ENCODE results near the gene LAG3. TPM values are rescaled to one million over a fixed set of nuclear protein-coding genes. Genes with fewer than 3 reads are reported as not detected.

LAG3 gene
- total RNA-seq, 1 experiment from 2014 or later, result 2.6 TPM

DNA sequence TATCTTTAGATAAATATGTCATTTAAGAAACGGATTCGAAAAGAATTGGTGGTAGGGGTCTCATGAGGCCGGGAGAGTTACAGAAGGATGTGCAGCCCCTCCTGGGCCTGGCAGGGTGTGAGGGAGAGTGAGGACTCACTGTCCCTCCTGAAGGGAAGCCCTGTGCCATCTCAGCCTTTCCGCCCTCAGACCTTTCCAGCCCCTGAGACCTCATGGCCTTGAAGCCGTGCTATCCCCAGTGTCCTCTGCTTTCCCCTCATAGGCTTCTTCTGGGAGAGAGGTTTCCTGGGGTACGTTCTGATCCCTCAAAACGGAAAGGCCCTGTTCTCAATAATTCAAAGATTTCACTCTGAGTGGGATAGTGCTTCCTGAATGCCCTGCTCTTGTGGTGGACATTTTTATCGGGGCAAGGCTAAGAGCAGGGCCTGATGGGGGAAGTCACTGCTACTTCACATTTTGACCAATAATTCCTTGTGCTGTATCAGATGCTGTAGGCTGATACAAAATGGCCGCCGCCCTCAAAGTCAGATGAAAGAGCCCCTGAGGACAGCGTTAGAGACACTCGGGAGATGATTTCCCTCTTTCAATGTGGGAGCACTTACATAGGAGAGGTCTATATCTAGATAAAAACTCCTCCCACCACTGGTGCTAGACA, 18.3 kb downstream of the LAG3 start (continued):
- TF ChIP-seq, protein P1, sequence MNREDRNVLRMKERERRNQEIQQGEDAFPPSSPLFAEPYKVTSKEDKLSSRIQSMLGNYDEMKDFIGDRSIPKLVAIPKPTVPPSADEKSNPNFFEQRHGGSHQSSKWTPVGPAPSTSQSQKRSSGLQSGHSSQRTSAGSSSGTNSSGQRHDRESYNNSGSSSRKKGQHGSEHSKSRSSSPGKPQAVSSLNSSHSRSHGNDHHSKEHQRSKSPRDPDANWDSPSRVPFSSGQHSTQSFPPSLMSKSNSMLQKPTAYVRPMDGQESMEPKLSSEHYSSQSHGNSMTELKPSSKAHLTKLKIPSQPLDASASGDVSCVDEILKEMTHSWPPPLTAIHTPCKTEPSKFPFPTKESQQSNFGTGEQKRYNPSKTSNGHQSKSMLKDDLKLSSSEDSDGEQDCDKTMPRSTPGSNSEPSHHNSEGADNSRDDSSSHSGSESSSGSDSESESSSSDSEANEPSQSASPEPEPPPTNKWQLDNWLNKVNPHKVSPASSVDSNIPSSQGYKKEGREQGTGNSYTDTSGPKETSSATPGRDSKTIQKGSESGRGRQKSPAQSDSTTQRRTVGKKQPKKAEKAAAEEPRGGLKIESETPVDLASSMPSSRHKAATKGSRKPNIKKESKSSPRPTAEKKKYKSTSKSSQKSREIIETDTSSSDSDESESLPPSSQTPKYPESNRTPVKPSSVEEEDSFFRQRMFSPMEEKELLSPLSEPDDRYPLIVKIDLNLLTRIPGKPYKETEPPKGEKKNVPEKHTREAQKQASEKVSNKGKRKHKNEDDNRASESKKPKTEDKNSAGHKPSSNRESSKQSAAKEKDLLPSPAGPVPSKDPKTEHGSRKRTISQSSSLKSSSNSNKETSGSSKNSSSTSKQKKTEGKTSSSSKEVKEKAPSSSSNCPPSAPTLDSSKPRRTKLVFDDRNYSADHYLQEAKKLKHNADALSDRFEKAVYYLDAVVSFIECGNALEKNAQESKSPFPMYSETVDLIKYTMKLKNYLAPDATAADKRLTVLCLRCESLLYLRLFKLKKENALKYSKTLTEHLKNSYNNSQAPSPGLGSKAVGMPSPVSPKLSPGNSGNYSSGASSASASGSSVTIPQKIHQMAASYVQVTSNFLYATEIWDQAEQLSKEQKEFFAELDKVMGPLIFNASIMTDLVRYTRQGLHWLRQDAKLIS (CRISPR knock-in tag; IDR thresholded peaks at IDR 0.05; ENCODE audit: borderline replicate concordance), result no peak
- TF ChIP-seq, protein P2, sequence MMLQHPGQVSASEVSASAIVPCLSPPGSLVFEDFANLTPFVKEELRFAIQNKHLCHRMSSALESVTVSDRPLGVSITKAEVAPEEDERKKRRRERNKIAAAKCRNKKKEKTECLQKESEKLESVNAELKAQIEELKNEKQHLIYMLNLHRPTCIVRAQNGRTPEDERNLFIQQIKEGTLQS (CRISPR knock-in tag; conservative IDR thresholded peaks at IDR 0.05), result no peak
- TF ChIP-seq, protein P3, sequence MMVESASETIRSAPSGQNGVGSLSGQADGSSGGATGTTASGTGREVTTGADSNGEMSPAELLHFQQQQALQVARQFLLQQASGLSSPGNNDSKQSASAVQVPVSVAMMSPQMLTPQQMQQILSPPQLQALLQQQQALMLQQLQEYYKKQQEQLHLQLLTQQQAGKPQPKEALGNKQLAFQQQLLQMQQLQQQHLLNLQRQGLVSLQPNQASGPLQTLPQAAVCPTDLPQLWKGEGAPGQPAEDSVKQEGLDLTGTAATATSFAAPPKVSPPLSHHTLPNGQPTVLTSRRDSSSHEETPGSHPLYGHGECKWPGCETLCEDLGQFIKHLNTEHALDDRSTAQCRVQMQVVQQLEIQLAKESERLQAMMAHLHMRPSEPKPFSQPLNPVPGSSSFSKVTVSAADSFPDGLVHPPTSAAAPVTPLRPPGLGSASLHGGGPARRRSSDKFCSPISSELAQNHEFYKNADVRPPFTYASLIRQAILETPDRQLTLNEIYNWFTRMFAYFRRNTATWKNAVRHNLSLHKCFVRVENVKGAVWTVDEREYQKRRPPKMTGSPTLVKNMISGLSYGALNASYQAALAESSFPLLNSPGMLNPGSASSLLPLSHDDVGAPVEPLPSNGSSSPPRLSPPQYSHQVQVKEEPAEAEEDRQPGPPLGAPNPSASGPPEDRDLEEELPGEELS (CRISPR knock-in tag; IDR thresholded peaks at IDR 0.05), result no peak
- TF ChIP-seq, protein P4, sequence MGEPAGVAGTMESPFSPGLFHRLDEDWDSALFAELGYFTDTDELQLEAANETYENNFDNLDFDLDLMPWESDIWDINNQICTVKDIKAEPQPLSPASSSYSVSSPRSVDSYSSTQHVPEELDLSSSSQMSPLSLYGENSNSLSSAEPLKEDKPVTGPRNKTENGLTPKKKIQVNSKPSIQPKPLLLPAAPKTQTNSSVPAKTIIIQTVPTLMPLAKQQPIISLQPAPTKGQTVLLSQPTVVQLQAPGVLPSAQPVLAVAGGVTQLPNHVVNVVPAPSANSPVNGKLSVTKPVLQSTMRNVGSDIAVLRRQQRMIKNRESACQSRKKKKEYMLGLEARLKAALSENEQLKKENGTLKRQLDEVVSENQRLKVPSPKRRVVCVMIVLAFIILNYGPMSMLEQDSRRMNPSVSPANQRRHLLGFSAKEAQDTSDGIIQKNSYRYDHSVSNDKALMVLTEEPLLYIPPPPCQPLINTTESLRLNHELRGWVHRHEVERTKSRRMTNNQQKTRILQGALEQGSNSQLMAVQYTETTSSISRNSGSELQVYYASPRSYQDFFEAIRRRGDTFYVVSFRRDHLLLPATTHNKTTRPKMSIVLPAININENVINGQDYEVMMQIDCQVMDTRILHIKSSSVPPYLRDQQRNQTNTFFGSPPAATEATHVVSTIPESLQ (CRISPR knock-in tag; IDR thresholded peaks at IDR 0.05), result no peak

DNA sequence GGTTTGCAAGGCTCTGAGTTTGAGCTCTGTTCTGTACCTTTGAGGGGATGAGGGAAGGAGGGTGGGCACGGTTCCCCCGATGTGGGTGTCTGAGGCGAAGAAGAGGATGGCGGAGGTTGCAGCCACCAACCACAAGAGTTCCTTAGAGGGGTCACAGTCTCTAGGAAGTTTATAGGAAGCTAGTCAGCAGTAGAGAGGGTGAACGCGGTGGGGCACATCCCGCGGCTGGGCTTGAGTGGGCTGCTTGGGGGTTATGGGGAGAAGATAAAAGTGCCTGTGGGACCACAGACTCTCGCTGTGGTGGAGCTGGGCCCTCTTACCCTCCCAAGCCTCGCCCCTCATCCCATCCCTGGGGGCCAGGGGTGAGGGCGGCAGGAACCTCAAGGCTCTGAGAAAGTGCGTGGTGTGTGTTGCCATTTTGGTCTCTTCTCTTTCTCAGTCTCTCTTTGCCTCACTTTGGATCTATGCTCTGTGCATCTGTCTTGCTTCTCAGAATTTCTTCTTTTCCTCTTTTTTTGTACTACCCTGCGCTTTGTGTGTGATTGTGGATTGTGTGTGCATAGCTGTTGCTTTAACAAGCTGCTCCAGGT, 19.7 kb downstream of the LAG3 start:
- ChIA-PET CTCF (interaction anchor here (1.1 to 1.3 kb wide), 2 partner anchors 44 to 172 kb away, joined by 4 read pairs; no protein-coding TSS in a partner anchor), POLR2A (interaction anchor here (0.6 kb wide), 1 partner anchor 9 kb away, joined by 4 read pairs; no protein-coding TSS in a partner anchor)
- Mint-ChIP-seq H3K4me3 (no peak overlapping the region), H3K36me3 (no peaks in the 10 kb centered on the region), H3K4me1 (peaks cover 19% of the 10 kb centered on the region), H3K27me3 (ENCODE audit: low read depth) (peaks cover 25% of the 10 kb centered on the region), H3K27ac (no peak overlapping the region), H3K9me3 (no peaks in the 10 kb centered on the region)
- ATAC-seq (no peak), DNase-seq (ENCODE audit: low spot score) (no peak)
- TF ChIP-seq ZNF416 (CRISPR knock-in tag; IDR thresholded peaks at IDR 0.05) (no peak), NR1H2 (CRISPR knock-in tag; IDR thresholded peaks at IDR 0.05) (no peak), ATF1 (CRISPR knock-in tag; IDR thresholded peaks at IDR 0.05) (no peak), RORB (CRISPR knock-in tag; IDR thresholded peaks at IDR 0.05) (no peak), CREB1 (CRISPR knock-in tag; IDR thresholded peaks at IDR 0.05) (no peak), SP1 (CRISPR knock-in tag; conservative IDR thresholded peaks at IDR 0.05) (no peak), ZNF232 (CRISPR knock-in tag; IDR thresholded peaks at IDR 0.05) (no peak)
- TF ChIP-seq, protein P5, sequence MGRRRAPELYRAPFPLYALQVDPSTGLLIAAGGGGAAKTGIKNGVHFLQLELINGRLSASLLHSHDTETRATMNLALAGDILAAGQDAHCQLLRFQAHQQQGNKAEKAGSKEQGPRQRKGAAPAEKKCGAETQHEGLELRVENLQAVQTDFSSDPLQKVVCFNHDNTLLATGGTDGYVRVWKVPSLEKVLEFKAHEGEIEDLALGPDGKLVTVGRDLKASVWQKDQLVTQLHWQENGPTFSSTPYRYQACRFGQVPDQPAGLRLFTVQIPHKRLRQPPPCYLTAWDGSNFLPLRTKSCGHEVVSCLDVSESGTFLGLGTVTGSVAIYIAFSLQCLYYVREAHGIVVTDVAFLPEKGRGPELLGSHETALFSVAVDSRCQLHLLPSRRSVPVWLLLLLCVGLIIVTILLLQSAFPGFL (CRISPR knock-in tag; IDR thresholded peaks at IDR 0.05; ENCODE audit: borderline replicate concordance), result no peak
- TF ChIP-seq, protein P6, sequence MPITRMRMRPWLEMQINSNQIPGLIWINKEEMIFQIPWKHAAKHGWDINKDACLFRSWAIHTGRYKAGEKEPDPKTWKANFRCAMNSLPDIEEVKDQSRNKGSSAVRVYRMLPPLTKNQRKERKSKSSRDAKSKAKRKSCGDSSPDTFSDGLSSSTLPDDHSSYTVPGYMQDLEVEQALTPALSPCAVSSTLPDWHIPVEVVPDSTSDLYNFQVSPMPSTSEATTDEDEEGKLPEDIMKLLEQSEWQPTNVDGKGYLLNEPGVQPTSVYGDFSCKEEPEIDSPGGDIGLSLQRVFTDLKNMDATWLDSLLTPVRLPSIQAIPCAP (CRISPR knock-in tag; IDR thresholded peaks at IDR 0.05), result no peak
- TF ChIP-seq, protein P7, sequence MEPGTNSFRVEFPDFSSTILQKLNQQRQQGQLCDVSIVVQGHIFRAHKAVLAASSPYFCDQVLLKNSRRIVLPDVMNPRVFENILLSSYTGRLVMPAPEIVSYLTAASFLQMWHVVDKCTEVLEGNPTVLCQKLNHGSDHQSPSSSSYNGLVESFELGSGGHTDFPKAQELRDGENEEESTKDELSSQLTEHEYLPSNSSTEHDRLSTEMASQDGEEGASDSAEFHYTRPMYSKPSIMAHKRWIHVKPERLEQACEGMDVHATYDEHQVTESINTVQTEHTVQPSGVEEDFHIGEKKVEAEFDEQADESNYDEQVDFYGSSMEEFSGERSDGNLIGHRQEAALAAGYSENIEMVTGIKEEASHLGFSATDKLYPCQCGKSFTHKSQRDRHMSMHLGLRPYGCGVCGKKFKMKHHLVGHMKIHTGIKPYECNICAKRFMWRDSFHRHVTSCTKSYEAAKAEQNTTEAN (CRISPR knock-in tag; IDR thresholded peaks at IDR 0.05), result no peak
- TF ChIP-seq, protein P8, sequence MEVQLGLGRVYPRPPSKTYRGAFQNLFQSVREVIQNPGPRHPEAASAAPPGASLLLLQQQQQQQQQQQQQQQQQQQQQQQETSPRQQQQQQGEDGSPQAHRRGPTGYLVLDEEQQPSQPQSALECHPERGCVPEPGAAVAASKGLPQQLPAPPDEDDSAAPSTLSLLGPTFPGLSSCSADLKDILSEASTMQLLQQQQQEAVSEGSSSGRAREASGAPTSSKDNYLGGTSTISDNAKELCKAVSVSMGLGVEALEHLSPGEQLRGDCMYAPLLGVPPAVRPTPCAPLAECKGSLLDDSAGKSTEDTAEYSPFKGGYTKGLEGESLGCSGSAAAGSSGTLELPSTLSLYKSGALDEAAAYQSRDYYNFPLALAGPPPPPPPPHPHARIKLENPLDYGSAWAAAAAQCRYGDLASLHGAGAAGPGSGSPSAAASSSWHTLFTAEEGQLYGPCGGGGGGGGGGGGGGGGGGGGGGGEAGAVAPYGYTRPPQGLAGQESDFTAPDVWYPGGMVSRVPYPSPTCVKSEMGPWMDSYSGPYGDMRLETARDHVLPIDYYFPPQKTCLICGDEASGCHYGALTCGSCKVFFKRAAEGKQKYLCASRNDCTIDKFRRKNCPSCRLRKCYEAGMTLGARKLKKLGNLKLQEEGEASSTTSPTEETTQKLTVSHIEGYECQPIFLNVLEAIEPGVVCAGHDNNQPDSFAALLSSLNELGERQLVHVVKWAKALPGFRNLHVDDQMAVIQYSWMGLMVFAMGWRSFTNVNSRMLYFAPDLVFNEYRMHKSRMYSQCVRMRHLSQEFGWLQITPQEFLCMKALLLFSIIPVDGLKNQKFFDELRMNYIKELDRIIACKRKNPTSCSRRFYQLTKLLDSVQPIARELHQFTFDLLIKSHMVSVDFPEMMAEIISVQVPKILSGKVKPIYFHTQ (CRISPR knock-in tag; IDR thresholded peaks at IDR 0.05), result no peak
- TF ChIP-seq, protein P9, sequence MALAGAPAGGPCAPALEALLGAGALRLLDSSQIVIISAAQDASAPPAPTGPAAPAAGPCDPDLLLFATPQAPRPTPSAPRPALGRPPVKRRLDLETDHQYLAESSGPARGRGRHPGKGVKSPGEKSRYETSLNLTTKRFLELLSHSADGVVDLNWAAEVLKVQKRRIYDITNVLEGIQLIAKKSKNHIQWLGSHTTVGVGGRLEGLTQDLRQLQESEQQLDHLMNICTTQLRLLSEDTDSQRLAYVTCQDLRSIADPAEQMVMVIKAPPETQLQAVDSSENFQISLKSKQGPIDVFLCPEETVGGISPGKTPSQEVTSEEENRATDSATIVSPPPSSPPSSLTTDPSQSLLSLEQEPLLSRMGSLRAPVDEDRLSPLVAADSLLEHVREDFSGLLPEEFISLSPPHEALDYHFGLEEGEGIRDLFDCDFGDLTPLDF (CRISPR knock-in tag; IDR thresholded peaks at IDR 0.05), result no peak
- TF ChIP-seq, protein P10, sequence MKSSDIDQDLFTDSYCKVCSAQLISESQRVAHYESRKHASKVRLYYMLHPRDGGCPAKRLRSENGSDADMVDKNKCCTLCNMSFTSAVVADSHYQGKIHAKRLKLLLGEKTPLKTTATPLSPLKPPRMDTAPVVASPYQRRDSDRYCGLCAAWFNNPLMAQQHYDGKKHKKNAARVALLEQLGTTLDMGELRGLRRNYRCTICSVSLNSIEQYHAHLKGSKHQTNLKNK (CRISPR knock-in tag; IDR thresholded peaks at IDR 0.05), result no peak
